OCI-M1 (cell line): ENCODE data around the gene MCMBP.
A peak's percentile ranks its signal among the peaks of the same experiment; 100 is the strongest.
"Not testable (repeated sequence)": the region's sequence is repeated elsewhere in the genome, so short reads cannot be mapped to it uniquely, and the experiment has no call there.

Source experiments
- DNase-seq: peaks from one replicate; lab custom pipeline; 2025; lab: John Stamatoyannopoulos, UW

Gene MCMBP

DNA sequence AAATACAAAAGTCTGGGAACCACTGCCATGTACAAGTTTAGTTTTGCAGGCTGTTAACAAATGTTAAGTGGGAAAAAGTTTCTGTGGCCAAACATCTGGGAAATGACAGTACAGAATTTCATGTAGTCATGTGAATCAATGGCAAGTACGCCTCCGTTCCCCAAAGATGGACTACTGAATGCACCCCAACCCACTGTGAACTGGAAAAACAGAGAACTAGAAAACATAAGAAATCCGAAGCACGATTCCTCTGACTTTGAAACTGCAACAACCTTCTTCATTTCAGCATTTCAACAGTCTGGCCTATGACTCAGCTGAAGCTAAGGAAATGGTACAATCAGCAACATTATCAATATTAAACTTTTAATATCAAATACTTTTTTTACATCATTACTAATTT, 41.8 kb downstream of the MCMBP start:
- no peak for DNase-seq

DNA sequence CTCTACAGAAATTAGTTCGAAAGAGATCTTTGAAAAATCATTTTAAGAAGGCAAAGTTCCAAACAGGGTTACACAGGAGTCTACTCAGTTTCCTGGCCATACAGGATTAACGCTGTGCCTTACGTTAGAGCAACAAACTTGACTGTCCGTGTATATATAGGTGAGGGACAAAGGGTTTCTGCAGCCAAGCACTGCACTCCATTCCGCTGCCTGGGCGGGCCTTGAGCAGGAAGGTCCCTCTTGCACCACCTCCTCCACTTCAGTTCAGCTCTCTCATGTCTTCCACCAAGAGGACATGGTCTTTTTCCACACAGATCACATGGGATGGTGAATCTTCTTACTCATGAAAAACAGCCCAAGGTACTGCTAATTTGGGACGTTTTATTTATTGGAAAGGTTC, 43.2 kb downstream of the MCMBP start:
- DNase-seq = no peak

DNA sequence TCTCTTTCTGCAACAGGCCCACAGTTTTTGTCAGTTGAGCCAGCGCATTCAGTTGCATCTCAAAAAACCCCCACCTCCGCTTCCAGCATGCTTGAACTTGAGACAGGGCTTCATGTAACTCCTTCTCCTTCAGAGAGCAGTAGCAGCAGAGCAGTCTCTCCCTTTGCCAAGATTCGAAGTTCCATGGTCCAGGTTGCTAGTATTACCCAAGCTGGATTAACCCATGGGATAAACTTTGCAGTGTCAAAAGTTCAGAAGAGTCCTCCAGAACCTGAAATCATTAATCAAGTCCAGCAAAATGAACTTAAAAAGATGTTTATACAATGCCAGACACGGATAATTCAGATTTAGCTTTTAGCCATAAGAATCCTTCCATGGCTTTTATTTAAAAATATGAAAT, 45.2 kb downstream of the MCMBP start:
- no peak for DNase-seq

DNA sequence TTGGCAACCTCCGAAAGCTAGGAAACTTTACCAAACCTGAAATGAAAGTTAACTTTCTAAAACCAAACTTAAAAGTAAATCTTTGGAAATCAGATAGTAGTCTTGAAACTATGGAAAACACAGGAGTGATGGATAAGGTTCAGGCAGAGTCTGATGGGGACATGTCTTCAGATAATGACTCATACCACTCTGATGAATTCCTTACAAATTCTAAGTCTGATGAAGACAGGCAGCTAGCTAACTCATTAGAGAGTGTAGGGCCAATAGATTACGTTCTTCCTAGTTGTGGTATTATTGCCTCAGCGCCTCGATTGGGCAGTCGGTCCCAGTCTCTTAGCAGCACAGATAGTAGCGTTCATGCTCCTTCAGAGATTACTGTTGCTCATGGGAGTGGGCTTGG, 45.9 kb downstream of the MCMBP start:
- DNase-seq = no peak

DNA sequence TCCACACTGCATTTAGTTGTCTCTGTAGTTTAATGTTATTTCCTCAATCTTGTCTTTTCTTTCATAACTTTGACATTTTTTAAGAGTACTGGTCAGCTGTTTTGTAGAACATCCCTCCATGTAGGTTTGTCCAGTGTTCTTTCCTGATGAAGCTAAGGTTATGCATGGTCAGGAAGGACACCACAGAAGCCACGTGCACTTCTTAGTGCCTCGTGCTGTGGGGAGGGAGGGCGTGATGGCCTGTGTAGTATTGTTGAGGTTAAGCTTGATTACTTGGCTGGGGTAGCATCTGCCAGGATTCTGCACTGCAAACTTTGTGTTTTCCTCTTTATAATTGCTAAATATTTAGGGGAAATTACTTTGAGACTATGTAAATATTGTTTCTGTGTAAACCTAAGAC, 48.3 kb downstream of the MCMBP start:
- no peak for DNase-seq

DNA sequence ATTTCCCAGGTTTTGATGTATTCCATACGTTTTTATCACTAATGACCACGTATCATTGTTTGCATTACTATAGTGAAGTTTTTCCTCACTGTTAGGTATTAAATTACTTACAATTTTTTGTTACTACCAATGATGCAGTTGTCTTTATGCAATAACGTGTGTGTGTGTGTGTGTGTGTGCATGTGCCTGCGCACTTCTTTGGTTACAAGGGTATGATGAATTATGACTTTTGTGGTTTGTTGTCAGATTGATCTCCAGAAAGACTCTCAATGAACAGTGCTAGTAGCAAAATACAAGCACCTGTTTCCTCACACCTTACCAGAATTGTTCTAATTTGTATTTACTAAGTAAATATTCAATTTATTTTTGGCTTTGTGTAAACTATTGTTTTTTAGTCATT, 51.5 kb downstream of the MCMBP start:
- peak; percentile 45 for DNase-seq

DNA sequence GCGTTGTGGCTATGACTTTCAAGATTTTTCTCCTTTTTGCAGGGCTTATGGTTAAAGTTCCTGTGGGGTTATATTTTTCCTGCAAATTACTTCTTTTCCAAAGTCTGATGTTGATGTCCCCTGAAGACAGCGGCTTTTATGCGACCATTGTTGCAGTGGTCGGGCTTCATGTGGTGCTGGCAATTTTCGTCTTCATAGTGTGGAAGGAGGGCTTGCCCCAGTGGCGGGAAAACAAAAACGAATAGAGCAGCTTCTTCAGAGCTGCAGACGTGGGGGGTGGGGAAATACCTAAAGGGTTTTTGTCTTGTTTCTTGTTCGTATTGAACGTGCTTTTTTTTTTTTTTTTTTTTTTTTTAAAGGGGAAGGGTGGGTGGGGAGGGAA, 53.8 kb downstream of the MCMBP start:
- DNase-seq = no peak

DNA sequence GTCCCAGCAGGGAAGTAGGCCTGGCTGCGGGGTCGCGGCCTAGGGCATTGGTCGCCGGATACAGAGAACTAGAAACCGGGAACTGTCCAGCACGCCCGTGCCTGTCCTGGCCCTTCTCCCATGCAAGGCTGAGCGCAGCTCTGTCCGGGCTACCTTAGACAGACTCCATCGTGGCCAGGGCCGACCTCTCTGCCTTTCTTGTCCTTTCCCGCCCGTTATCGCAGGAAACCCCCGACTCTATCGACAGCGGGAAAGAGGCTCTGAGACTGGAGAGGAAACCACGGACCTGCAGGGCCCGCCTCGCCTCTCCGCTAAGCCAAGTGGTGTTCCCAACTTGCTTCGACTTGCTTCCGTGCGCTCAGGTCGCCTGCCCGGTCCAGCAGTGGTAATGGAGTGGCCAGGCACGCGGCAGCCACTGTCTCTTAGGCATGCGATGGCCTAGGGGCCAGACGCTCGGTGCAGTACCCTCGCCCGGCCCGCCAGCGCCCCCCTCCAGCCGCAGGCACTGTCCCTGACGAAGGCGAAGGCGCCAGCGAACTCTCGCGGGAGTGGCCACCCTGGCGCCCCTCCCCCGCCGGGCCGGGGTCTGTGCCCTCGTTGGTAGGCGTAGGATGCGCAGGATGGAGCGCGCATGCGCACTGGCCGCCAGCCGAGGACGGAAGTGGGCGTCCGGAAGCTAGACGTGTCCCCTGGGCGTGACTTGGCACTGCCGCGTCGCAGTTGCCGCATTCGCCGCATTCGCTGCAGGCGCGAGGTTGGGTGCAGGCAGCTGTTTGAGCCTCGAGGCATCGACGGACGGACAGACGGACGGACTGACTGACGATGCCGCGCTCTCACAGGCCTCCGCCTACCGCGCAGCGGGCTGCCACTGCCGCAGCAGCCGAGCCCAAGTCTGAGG, 54.4 kb downstream of the MCMBP start:
- no peak for DNase-seq

DNA sequence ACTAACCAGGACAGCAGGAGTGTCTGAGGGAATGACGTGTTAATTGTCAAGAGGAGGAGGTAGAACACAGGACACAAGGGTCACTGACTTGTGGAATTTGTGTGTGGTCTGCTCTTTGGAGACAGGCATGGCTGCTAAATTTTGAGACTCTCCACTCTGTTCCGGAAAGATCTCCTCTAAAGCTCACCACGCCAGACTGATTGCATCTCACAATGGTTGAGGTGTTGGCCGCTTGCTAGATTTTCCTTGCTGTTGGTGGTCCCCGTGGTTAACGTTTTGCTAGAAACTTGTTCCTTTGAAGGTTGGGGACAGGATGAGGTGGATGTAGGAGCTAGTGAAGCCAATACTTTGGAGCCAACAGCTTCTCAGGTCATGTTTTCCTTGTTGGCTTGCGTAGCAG, 57.0 kb downstream of the MCMBP start:
- no peak for DNase-seq

DNA sequence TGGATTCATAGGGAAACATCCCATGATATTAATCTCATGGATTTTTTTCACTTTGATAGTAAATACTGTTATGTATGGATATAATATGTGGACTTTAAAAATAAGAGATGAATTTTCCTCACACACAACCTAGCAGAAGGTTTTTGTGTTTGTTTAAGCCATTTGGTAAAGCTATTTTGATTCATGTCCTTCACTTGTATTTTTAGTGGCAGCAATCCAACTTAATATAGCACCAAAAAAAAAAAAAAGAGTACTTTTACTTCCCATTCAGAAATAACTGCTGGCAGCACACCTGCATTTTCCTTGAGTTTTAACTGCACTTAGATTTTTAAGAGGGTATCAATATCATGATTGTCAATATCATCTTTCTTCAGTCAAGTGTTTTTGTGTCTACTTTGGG, 60.0 kb downstream of the MCMBP start:
- no peak for DNase-seq

DNA sequence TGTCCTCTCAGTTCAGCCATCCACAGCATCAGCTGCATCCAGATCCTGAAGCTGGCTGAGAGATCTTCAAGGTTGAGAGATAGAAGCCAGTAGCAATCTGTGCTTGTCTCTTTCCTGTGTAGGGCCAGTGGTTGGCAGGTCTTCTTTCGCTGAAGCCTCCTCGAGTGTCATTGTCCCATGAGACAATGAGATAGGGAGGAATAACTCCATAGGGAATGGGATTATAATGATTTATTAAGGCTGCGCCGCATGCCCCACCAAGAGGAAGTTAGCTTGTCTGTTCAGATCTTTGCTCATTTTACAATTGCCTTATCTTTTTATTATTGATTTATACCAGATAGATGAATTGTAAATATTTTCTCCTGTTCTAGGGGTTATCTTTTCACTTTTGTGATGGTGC, 61.5 kb downstream of the MCMBP start:
- no peak for DNase-seq

DNA sequence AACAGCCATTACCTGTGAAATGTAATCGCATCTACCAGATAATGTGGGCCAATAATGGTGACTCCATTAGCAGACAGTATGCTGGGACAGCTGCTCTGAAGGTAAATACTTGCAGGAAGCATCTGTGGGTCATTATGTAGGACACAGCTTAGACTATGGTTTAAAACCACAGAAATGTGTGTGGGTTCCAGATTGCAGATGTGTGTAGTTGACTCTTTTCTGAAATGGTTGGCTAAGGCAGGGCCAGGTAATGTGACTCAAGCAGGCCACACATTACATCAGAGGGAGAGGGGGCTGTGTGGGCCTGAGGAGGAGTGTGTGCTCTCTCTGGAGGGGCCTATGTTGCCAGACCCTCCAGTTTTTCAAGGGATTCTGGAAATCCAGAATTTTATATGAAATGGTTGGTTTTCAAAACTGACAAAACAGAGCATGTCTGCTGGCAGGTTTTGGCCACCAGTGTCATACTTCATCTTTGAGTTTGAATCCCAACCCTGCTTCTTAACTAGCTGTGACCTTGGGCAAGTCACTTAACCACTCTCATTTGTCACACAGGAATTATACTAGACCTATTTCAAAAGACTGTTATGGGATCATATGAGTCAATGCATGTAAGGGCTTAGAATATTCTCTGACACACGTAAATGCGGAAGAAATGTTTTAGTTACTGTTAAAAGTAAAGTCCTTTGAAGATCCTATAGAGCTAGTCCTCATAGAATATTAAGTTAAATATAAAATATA, 64.5 kb downstream of the MCMBP start:
- DNase-seq = peak; percentile 78

DNA sequence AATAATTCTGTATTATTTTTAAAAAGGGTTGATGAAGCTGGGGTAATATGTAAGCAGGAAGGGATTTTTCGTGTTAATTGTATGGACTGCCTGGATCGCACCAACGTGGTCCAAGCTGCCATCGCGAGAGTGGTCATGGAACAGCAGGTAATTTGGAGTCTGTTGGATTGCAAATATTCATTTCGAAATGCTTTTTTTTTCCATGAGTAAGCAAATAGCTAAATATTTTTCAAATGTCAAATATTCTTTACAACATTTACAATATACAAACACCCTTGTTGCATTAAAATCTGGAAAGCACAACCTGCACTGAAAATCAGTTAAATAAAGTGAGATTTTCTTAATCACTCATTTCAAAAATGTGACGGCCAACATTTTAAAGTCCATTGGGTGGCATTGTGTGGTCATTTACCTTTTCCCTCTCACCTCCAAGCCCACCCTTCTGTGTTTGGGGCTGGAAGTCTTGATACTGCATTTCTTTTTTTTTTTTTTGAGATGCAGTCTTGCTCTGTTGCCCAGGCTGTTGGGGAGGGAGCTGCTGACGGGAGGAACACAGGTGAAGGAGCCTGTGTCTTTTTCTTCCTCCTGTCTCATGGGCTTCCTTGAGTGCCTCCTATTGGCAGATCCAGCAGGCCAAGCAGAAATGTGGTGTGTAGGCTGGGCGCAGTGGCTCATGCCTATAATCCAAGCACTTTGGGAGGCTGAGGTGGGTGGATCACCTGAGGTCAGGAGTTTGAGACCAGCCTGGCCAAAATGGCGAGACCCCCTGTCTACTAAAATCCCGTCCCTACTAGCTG, 66.1 kb downstream of the MCMBP start:
- no peak for DNase-seq

DNA sequence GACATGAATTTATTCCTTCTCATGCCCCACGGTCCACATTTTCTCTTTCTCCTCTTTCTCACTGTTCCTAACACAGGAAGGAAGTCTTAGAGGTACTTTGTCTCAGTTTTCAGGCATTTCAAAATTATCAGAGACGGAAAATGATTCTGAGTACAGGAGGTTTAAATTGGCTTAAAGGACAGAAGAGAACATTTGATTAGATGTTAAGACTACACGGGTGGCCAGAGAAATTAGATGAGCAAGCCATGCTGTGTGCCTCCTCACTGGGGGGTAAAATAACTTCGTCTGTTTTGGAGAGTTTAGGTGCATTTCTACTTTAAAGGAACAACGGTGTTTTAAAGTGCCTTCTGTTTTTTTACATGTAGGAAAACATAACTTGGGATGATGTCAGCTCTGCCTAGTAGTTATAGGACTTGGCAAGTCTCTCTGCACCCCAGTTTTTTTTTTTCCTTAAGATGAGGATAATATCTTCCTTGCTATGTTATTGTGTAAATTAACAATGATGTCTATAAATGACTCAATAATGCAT, 66.9 kb downstream of the MCMBP start:
- no peak for DNase-seq

DNA sequence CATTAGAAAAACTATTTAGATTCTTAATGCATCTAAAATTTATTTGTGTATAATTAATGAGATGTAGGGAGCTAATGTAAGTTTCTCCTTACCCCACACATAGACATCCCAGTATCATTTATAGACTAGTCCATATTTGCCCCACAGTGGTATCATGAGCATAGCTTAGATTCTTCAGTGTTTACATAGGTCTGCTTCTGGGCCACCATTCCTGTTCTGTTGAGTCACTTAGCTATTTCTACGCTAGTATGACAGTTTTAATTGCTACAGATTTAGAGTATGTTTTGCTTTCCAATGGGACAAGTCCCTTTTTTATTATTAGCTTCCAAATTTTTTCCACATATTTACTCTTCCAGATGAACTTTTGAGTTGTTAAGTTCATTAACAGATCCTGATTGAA, 69.4 kb downstream of the MCMBP start:
- no peak for DNase-seq

DNA sequence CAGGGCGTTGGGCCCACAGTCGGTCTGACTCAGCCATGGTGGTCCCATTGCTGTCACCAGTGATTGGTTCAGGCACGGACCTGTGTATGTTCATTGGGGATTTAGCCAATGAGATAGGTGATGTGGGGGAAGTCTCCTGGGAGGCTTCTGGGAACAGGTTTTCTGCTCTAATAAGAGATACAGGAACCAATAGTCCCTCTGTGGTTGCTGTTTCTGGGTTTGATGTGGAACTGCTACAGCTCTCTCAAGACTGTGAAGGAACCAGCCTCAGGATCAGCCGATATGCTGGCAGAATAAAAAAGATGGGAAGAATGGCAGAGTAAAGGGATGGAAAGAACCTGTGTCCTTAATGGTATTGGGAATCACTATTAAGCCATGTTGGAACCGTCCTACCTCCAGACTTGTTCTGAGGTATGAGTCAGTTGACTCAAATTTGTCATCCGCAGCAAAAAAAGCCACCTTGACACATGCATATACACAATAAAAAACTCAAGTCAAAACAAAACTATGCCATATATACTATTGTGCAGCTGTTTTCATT, 70.6 kb downstream of the MCMBP start:
- DNase-seq = no peak

DNA sequence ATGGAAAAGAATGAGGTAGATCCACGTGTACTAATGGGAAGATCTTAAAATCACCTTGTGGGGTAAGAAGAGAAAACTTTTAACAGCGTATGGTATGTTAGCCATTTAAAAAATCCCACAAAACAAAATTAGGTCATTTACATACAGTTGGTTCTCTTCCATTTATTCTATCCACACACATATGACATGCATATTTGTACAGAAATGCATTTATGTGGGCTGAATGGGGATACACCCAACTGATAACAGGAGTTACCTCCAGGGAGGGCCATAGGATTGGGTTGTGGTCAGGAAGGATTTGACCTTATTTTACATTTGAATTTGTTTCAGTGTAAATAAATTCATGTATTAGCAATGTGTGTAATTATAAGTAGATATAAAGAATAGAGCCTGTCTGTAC, 71.5 kb downstream of the MCMBP start:
- DNase-seq = no peak

DNA sequence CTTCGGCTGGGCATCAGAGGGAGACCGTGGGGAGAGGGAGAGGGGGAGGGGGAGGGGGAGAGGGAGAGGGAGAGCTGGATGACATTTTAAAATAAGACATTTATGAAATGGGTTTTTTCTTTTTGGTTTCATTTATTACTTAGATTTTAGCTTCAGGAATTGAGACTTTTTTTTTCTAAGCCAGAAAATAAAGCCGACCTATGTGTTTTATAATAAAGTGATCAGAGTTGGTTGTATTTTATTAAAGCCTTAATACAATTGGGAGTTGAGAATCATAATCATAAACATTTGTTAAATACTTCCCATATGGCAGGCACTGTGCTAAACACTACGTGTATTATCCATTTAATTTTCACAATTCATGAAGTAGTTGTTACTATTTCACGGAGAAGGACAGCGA, 76.6 kb downstream of the MCMBP start:
- no peak for DNase-seq

DNA sequence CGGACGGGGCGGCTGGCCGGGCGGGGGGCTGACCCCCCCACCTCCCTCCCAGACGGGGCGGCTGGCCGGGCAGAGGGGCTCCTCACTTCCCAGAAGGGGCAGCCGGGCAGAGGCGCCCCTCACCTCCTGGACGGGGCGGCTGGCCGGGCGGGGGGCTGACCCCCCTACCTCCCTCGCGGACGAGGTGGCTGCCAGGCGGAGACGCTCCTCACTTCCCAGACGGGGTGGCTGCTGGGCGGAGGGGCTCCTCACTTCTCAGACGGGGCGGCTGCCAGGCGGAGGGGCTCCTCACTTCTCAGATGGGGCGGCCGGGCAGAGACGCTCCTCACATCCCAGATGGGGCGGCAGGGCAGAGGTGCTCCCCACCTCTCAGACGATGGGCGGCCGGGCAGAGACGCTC, 77.5 kb downstream of the MCMBP start:
- DNase-seq = not testable (repeated sequence)

DNA sequence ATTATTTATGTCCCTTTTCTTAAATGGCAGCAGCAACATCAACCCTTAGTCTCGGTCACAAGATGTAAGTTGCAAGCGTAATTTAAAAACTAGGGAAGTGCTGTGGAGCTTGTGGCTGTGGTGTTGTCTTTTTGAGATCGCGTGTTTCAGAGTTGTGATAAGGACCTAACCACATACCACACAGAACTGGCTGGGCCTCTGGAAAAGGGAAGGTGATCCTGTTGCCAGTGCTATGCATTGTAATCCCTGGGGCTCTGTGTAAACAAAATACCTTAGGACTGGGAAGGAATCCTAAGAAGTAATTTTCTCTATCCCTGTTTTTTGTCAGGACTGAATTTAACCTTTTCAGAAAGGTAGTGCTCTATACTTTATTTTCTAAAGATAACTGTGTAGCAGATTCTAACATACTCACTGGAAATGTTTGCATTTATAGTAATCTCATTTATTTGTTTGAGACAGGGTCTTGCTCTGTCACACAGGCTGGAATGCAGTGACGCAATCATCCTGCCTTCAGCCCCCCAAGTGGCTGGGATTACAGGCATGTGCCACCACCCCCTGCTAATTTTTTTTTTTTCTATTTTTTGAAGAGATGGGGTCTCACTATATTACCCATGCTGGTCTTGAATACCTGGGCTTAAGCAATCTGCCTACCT, 86.4 kb downstream of the MCMBP start:
- DNase-seq = peak; percentile 97

DNA sequence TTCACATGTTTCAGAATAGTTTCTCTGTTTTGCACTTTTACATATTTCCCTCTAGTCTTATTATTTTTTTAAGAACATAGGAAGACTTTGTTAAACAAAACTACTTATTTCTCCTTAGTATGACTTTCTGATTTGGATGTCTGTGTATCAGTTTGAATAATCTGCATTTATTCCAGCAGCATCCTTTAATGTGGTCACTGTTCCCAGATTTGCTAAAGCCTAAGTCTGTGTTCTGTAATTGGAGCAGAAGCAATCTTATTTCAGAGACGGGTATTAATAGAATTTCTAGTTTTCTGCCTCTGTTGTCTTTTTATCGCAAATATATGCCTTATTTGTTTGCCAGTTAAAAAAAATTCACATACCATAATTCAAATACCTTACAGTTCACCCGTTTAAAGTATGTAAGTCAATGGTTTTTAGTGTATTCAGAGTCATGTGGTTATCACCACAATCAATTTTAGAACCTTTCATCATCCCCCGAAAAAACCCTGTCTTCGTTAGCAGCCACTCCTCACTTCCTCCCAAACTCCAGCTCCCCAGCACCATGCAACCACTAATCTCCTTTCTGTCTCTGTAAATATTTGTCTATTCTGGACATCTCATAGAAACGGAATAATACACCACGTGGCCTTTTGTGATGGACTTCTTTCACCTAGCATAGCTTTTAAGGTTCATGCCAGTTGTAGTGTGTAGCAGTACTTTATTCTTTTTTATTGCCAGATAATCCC, 88.1 kb downstream of the MCMBP start:
- peak; percentile 93 for DNase-seq
